ENCODE measurements around the gene PSMC3IP. TPM values are rescaled to one million over a fixed set of nuclear protein-coding genes. Genes with fewer than 3 reads are reported as not detected.
"Not testable (repeated sequence)": the region's sequence is repeated elsewhere in the genome, so short reads cannot be mapped to it uniquely, and the experiment has no call there.

PSMC3IP gene
- total RNA-seq, 4 donors from 2014 or later: 2.2 to 5.0 (median 4.2) TPM

DNA sequence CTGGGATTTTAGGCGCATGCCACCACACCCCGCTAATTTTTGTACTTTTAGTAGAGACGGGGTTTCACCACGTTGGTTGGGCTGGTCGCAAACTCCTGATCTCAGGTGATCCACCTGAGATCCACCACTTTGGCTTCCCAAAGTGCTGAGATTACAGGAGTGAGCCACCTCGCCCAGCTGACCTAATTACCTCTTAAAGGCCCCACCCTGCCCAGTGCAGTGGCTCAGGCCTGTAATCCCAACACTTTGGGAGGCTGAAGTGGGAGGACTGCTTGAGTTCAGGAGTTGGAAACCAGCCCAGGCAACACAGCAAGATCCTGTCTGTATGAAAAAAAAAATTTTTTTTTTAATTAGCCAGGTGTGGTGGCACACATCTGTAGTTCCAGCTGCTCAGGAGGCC lies 18.5 kb downstream of the PSMC3IP start:
- DNase-seq (ENCODE audit: extremely low spot score): no peak
- H3K9me3 ChIP-seq: no peaks in the 10 kb centered on the region
- H3K36me3 ChIP-seq: peaks cover 0 to 6% (median 4%) of the 10 kb centered on the region in 4 donors
- no peak overlapping the region for H3K4me3 ChIP-seq
- WGBS: 89% methylated on average over 6 of the region's 6 CpGs
- H3K27ac ChIP-seq (replicated peaks in 1 of 4): no peak overlapping the region
- no peak for TF ChIP-seq POLR2A (IDR thresholded peaks at IDR 0.05; ENCODE audit: low read depth)
- TF ChIP-seq, protein P1, sequence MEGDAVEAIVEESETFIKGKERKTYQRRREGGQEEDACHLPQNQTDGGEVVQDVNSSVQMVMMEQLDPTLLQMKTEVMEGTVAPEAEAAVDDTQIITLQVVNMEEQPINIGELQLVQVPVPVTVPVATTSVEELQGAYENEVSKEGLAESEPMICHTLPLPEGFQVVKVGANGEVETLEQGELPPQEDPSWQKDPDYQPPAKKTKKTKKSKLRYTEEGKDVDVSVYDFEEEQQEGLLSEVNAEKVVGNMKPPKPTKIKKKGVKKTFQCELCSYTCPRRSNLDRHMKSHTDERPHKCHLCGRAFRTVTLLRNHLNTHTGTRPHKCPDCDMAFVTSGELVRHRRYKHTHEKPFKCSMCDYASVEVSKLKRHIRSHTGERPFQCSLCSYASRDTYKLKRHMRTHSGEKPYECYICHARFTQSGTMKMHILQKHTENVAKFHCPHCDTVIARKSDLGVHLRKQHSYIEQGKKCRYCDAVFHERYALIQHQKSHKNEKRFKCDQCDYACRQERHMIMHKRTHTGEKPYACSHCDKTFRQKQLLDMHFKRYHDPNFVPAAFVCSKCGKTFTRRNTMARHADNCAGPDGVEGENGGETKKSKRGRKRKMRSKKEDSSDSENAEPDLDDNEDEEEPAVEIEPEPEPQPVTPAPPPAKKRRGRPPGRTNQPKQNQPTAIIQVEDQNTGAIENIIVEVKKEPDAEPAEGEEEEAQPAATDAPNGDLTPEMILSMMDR (IDR thresholded peaks at IDR 0.05): no peak
- no peak for TF ChIP-seq POLR2AphosphoS5 (IDR thresholded peaks at IDR 0.05)
- no peak for TF ChIP-seq EP300 (IDR thresholded peaks at IDR 0.05)
- no peaks in the 10 kb centered on the region for H3K27me3 ChIP-seq
- H3K4me1 ChIP-seq: peaks cover 31 to 51% (median 46%) of the 10 kb centered on the region in 4 donors
- intact Hi-C loops (cut with DNase I): no loop called here

DNA sequence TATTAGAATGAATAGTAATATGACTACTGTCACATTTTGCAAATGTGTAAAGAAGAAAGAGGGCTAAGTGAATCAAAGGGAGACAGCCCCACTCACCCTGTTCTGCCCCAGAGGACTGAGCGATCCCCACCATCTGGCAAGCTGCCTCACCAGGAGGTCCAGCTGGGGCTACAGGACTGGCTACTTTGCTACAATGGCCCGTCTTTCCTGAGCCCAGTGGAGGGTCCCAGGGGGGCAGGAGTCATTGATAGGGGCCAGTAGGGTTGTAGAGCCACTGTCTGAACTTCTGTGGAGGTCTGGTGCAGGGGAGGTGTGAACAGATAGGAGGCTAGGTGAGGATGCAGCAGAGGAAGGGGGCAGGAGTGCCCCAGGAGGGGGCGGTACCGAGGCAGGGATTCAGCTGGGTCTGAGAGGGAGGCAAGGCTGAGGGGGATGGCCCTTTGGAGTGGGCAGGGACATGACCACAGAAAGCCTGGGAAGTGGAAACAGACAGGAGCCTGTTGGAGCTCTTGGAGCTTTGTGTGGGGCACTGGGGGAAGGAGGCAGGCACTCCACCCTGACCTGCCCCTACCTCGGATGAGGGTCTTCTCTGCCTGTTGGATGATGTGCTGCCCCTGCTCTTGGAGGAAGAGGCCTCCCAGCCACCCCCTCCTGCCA lies 21.4 kb downstream of the PSMC3IP start:
- Histone ChIP-seq H3K4me1 (peaks cover 17 to 48% (median 39%) of the 10 kb centered on the region in 4 donors), H3K36me3 (peaks cover 0 to 15% (median 7%) of the 10 kb centered on the region in 4 donors)
- H3K27me3 ChIP-seq; H3K4me3 ChIP-seq; H3K27ac ChIP-seq (replicated peaks in 1 of 4); intact Hi-C loops (cut with DNase I); DNase-seq (ENCODE audit: extremely low spot score); H3K9me3 ChIP-seq: not testable (repeated sequence)
- 54% methylated on average over 5 of the region's 5 CpGs for WGBS

DNA sequence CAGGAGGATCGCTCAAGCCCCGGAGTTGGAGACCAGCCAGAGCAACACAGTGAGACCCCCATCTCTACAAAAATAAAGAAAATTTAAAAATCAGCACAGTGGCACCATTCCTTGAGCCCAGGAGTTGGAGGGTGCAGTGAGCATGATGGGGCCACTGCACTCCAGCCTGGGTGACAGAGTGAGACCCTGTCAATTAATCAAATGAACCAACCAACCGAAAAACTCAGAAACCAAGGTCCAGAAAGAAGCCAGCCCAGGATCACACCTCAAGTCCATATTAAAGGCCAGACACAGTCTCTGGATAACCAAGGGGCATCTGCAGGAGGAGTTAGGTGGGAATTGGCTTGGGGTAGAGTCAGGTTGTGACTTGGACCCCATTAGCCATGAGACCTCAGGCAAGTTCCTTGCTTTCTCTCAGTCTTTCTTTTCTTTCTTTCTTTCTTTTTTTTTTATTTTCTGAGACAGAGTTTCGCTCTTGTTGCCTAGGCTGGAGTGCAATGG lies 22.4 kb downstream of the PSMC3IP start:
- Histone ChIP-seq H3K27ac (replicated peaks in 1 of 4) (peak overlapping the region; percentile 83 to 91 (median 88)), H3K36me3 (peaks cover 0 to 15% (median 7%) of the 10 kb centered on the region in 4 donors), H3K4me1 (peaks cover 17 to 45% (median 32%) of the 10 kb centered on the region in 4 donors), H3K4me3 (peak overlapping the region; percentile 77 to 90 (median 88)), H3K27me3 (no peaks in the 10 kb centered on the region), H3K9me3 (no peaks in the 10 kb centered on the region)
- intact Hi-C loops (cut with DNase I): no loop called here
- WGBS: 25% methylated on average over 4 of the region's 4 CpGs
- no peak for DNase-seq (ENCODE audit: extremely low spot score)
- TF ChIP-seq POLR2A (IDR thresholded peaks at IDR 0.05; ENCODE audit: low read depth): no peak
- no peak for TF ChIP-seq EP300 (IDR thresholded peaks at IDR 0.05)
- TF ChIP-seq POLR2AphosphoS5 (IDR thresholded peaks at IDR 0.05): no peak
- TF ChIP-seq, protein P1 (IDR thresholded peaks at IDR 0.05): no peak

DNA sequence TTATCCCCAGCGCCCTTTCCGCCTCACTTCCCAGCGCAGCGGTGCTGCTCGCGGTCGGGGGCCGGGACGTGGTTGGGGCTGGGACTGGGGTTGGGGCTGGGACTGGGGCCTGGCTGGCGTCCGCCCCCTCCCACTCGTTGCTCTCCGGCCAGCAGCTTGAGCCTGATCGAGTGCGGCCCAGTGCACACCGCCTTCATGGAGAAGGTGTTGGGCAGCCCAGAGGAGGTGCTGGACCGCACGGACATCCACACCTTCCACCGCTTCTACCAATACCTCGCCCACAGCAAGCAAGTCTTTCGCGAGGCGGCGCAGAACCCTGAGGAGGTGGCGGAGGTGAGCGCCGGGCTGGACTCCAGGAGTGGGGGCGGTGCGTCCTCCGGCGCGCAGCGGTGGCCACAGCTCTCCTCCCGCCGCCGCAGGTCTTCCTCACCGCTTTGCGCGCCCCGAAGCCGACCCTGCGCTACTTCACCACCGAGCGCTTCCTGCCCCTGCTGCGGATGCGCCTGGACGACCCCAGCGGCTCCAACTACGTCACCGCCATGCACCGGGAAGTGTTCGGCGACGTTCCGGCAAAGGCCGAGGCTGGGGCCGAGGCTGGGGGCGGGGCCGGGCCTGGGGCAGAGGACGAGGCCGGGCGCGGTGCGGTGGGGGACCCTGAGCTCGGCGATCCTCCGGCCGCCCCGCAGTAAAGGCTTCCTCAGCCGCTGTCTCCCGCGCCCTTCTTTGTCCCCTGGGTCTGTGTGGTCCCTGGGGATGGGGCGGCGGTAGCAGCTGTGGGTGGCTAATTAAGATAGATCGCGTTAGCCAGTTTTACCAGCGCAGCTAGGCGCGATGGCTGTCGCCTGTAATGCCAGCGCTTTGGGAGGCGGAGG lies 23.0 kb downstream of the PSMC3IP start:
- Histone ChIP-seq H3K9me3 (no peaks in the 10 kb centered on the region), H3K36me3 (peaks cover 0 to 15% (median 7%) of the 10 kb centered on the region in 4 donors), H3K4me1 (peaks cover 17 to 45% (median 32%) of the 10 kb centered on the region in 4 donors), H3K4me3 (peak overlapping the region; percentile 77 to 90 (median 88)), H3K27ac (replicated peaks in 1 of 4) (peak overlapping the region; percentile 83 to 91 (median 88)), H3K27me3 (no peaks in the 10 kb centered on the region)
- intact Hi-C loops (cut with DNase I): no loop called here
- DNase-seq (ENCODE audit: extremely low spot score): peak; percentile 94
- TF ChIP-seq EP300 (IDR thresholded peaks at IDR 0.05): no peak
- peak; percentile 93 to 94 for TF ChIP-seq POLR2AphosphoS5 (IDR thresholded peaks at IDR 0.05)
- peak; percentile 69 for TF ChIP-seq POLR2A (IDR thresholded peaks at IDR 0.05; ENCODE audit: low read depth)
- WGBS: 0% methylated on average over 23 of the region's 82 CpGs

DNA sequence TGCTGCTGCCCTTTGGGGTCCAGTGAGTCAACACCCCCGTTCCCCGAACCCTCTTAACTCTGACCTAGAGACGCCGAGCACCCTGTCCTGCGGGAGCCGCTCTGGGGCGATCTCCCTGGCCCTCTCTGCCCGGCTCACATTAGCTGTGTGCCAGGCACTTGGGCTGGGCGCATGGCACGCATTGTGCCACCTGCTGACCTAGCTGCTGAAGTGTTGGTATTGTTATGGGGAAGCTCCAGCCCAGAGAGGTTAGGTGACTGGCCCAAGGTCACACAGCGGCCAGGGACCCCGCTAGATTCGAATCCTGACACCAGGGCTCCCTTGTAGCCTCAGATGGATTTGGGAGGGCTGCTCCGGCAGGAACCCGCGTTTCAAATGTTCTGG lies 23.7 kb downstream of the PSMC3IP start:
- H3K27me3 ChIP-seq: peaks cover 0 to 2% (median 0%) of the 10 kb centered on the region in 4 donors
- TF ChIP-seq, protein P1 (IDR thresholded peaks at IDR 0.05): no peak
- TF ChIP-seq POLR2A (IDR thresholded peaks at IDR 0.05; ENCODE audit: low read depth) (no peak), EP300 (IDR thresholded peaks at IDR 0.05) (no peak), POLR2AphosphoS5 (IDR thresholded peaks at IDR 0.05) (no peak)
- DNase-seq (ENCODE audit: extremely low spot score): no peak
- peaks cover 0 to 15% (median 7%) of the 10 kb centered on the region in 4 donors for H3K36me3 ChIP-seq
- peak overlapping the region; percentile 77 to 90 (median 88) for H3K4me3 ChIP-seq
- peaks cover 17 to 45% (median 33%) of the 10 kb centered on the region in 4 donors for H3K4me1 ChIP-seq
- H3K27ac ChIP-seq (replicated peaks in 1 of 4): peak overlapping the region; percentile 83 to 91 (median 88)
- 31% methylated on average over 5 of the region's 16 CpGs for WGBS
- H3K9me3 ChIP-seq: no peaks in the 10 kb centered on the region
- intact Hi-C loops (cut with DNase I): no loop called here

All from esophagus muscularis mucosa (tissue), 4 donors.